ENCODE results near the gene SLCO3A1. TPM values are rescaled to one million over a fixed set of nuclear protein-coding genes. Genes with fewer than 3 reads are reported as not detected.

Gene SLCO3A1
- total RNA-seq, 1 donor from 2014 or later, result not detected

- DNase-seq (ENCODE audit: low read depth), result no peak
These were observed 143.7 kb downstream of the SLCO3A1 start for GRCh38 chr15:91997163-91997562.

GRCh38 chr15:92000709-92001108, 147.2 kb downstream of the SLCO3A1 start:
- DNase-seq (ENCODE audit: low read depth), result no peak

GRCh38 chr15:92001307-92001706, 147.8 kb downstream of the SLCO3A1 start:
- DNase-seq (ENCODE audit: low read depth), result no peak

- no peak for DNase-seq (ENCODE audit: low read depth)
These were observed 149.2 kb downstream of the SLCO3A1 start for GRCh38 chr15:92002666-92003065.

- no peak for DNase-seq (ENCODE audit: low read depth)
These were observed 150.1 kb downstream of the SLCO3A1 start for GRCh38 chr15:92003515-92004067.

- DNase-seq (ENCODE audit: low read depth), result no peak
These were observed 151.6 kb downstream of the SLCO3A1 start for GRCh38 chr15:92005154-92005553.

GRCh38 chr15:92006186-92007028, 152.9 kb downstream of the SLCO3A1 start:
- no peak for DNase-seq (ENCODE audit: low read depth)

- DNase-seq (ENCODE audit: low read depth), result no peak
These were observed 155.7 kb downstream of the SLCO3A1 start for GRCh38 chr15:92009162-92009561.

GRCh38 chr15:92011611-92012367, 158.3 kb downstream of the SLCO3A1 start:
- no peak for DNase-seq (ENCODE audit: low read depth)

GRCh38 chr15:92012368-92012629, 158.8 kb downstream of the SLCO3A1 start:
- no peak for DNase-seq (ENCODE audit: low read depth)

- no peak for DNase-seq (ENCODE audit: low read depth)
These were observed 159.4 kb downstream of the SLCO3A1 start for GRCh38 chr15:92012881-92013280.

- no peak for DNase-seq (ENCODE audit: low read depth)
These were observed 160.9 kb downstream of the SLCO3A1 start for GRCh38 chr15:92014281-92015030.

GRCh38 chr15:92017882-92018534, 164.5 kb downstream of the SLCO3A1 start:
- no peak for DNase-seq (ENCODE audit: low read depth)

GRCh38 chr15:92018535-92019239, 165.2 kb downstream of the SLCO3A1 start:
- DNase-seq (ENCODE audit: low read depth), result no peak

GRCh38 chr15:92019706-92020105, 166.2 kb downstream of the SLCO3A1 start:
- DNase-seq (ENCODE audit: low read depth), result no peak

GRCh38 chr15:92020207-92020606, 166.7 kb downstream of the SLCO3A1 start:
- no peak for DNase-seq (ENCODE audit: low read depth)

- DNase-seq (ENCODE audit: low read depth), result no peak
These were observed 167.3 kb downstream of the SLCO3A1 start for GRCh38 chr15:92020804-92021203.

- no peak for DNase-seq (ENCODE audit: low read depth)
These were observed 168.3 kb downstream of the SLCO3A1 start for GRCh38 chr15:92021792-92022191.

- DNase-seq (ENCODE audit: low read depth), result no peak
These were observed 170.5 kb downstream of the SLCO3A1 start for GRCh38 chr15:92023965-92024364.

GRCh38 chr15:92025706-92026270, 172.3 kb downstream of the SLCO3A1 start:
- DNase-seq (ENCODE audit: low read depth), result no peak
